ENCODE data around the gene FNIP1. TPM values are rescaled to one million over a fixed set of nuclear protein-coding genes. Genes with fewer than 3 reads are reported as not detected.

Gene FNIP1
- total and polyA plus RNA-seq, 2 donors (not counting 1 experiment from before 2014, with no cell fraction given), result 10.3 to 52.8 TPM

DNA sequence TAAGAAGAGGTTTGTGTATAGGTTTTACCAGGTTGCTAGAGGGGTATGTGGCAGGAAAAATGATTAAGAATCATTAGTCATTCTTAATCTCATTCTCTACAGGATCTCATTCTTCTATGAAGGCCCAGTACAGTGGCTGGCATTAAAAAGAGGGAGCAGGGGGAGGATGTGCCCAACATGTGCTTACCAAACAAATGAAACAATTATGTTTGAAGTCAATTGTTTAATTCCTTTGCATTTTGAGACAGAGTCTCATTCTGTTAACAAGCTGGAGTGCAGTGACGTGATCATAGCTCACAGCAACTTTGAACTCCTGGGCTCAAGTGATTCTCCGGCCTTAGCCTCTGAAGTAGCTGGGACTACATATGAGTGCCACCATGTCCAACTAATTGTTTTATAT is 23.0 kb downstream of the FNIP1 start:
- TF ChIP-seq, protein P1, sequence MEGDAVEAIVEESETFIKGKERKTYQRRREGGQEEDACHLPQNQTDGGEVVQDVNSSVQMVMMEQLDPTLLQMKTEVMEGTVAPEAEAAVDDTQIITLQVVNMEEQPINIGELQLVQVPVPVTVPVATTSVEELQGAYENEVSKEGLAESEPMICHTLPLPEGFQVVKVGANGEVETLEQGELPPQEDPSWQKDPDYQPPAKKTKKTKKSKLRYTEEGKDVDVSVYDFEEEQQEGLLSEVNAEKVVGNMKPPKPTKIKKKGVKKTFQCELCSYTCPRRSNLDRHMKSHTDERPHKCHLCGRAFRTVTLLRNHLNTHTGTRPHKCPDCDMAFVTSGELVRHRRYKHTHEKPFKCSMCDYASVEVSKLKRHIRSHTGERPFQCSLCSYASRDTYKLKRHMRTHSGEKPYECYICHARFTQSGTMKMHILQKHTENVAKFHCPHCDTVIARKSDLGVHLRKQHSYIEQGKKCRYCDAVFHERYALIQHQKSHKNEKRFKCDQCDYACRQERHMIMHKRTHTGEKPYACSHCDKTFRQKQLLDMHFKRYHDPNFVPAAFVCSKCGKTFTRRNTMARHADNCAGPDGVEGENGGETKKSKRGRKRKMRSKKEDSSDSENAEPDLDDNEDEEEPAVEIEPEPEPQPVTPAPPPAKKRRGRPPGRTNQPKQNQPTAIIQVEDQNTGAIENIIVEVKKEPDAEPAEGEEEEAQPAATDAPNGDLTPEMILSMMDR (IDR thresholded peaks at IDR 0.05), result no peak
- TF ChIP-seq EZH2 (IDR thresholded peaks at IDR 0.05; ENCODE audit: borderline replicate concordance, insufficient read depth, low read depth, low read length, poor library complexity, severe bottlenecking), result no peak
- CTCF ChIA-PET, result interaction anchor here (0.5 kb wide), 1 partner anchor 65 kb away, joined by 4 read pairs; no protein-coding TSS in a partner anchor

DNA sequence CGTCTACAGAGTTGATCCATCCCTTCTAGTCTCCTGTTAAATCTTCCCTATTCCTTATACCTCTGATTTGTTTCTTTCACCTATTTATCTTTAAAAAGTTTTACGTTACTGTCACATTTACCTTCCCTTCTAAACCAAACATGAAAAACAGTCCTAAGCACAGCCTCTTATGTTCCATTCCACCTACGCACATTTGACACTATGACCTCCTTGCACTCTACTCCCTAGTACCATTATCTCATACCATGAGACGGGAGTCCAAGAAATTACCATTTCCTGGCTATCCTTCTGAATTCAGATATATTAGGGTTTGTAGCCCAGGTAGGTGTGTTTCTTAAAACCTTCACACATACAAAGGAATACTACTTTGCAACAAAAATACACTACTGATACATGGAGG is 25.1 kb downstream of the FNIP1 start:
- peaks cover 38% of the 10 kb centered on the region for H4K20me1 ChIP-seq (ENCODE audit: control insufficient read depth, insufficient read depth, low read length, poor library complexity, severe bottlenecking)

More for the DNA sequence above, 23.0 kb downstream of the FNIP1 start:
- no peak overlapping the region for H3K27ac ChIP-seq (ENCODE audit: low read length in 2 of 2)
- WGBS (ENCODE audit: insufficient coverage), result 100% methylated on average over 2 of the region's 2 CpGs
- peaks cover 36% of the 10 kb centered on the region for H3K4me1 Mint-ChIP-seq
- no peaks in the 10 kb centered on the region for H3K27me3 Mint-ChIP-seq
- no peaks in the 10 kb centered on the region for H3K9me3 ChIP-seq (ENCODE audit: control extremely low read depth in 1 of 3, control insufficient read depth in 2 of 3, insufficient read depth in 1 of 3, low read length in 2 of 3)
- H3K4me3 Mint-ChIP-seq, result no peak overlapping the region
- POLR2A ChIA-PET, result no interaction called here
- no peak overlapping the region for H3K9ac ChIP-seq (ENCODE audit: low read length)
- H4K20me1 ChIP-seq (ENCODE audit: control insufficient read depth, insufficient read depth, low read length, poor library complexity, severe bottlenecking), result peaks cover 50% of the 10 kb centered on the region
- DNase-seq, result no peak
- H3K27ac Mint-ChIP-seq, result no peak overlapping the region
- H2AFZ ChIP-seq (ENCODE audit: insufficient read depth, low read depth, low read length, poor library complexity, severe bottlenecking), result no peak overlapping the region
- H3K79me2 ChIP-seq (ENCODE audit: control insufficient read depth, insufficient read depth, low read length), result peaks cover 89% of the 10 kb centered on the region
- no peaks in the 10 kb centered on the region for H3K27me3 ChIP-seq (replicated peaks in 1 of 4; ENCODE audit: control extremely low read depth in 1 of 4, control insufficient read depth in 3 of 4, insufficient read depth in 4 of 4, low read length in 3 of 4)
- H3K4me3 ChIP-seq (ENCODE audit: control extremely low read depth in 1 of 5, extremely low read depth in 1 of 5, insufficient read depth in 1 of 5, low read depth in 2 of 5, low read length in 4 of 5), result no peak overlapping the region
- H3K4me1 ChIP-seq (ENCODE audit: control insufficient read depth in 2 of 2, insufficient read depth in 2 of 2, low read length in 2 of 2), result peaks cover 15 to 31% of the 10 kb centered on the region in 2 donors
- intact Hi-C loops (cut with micrococcal nuclease), result loop anchor here (5.0 kb wide), 1 partner anchor 37 kb away; no protein-coding TSS in a partner anchor
- no peaks in the 10 kb centered on the region for H3K9me3 Mint-ChIP-seq (ENCODE audit: insufficient read depth)
- no peaks in the 10 kb centered on the region for H3K36me3 ChIP-seq (replicated peaks in 1 of 2; ENCODE audit: control extremely low read depth in 1 of 2, control insufficient read depth in 1 of 2, extremely low read depth in 1 of 2, insufficient read depth in 2 of 2, low read length in 1 of 2)
- no peak for ATAC-seq (ENCODE audit: low read depth)
- H3K4me2 ChIP-seq (replicated peaks; ENCODE audit: low read depth, low read length, poor library complexity, severe bottlenecking), result no peak overlapping the region

More for the DNA sequence above, 25.1 kb downstream of the FNIP1 start:
- Mint-ChIP-seq H3K27ac (no peak overlapping the region), H3K27me3 (no peaks in the 10 kb centered on the region), H3K4me1 (peaks cover 32% of the 10 kb centered on the region), H3K4me3 (no peak overlapping the region), H3K9me3 (ENCODE audit: insufficient read depth) (no peaks in the 10 kb centered on the region)
- no peak overlapping the region for H3K9ac ChIP-seq (ENCODE audit: low read length)
- 90% methylated on average over 3 of the region's 4 CpGs for WGBS (ENCODE audit: insufficient coverage)
- no peaks in the 10 kb centered on the region for H3K27me3 ChIP-seq (replicated peaks in 1 of 4; ENCODE audit: control extremely low read depth in 1 of 4, control insufficient read depth in 3 of 4, insufficient read depth in 4 of 4, low read length in 3 of 4)
- no peak overlapping the region for H3K27ac ChIP-seq (ENCODE audit: low read length in 2 of 2)
- H3K79me2 ChIP-seq (ENCODE audit: control insufficient read depth, insufficient read depth, low read length), result peaks cover 94% of the 10 kb centered on the region
- peaks cover 0 to 2% of the 10 kb centered on the region in 2 experiments for H3K36me3 ChIP-seq (replicated peaks in 1 of 2; ENCODE audit: control extremely low read depth in 1 of 2, control insufficient read depth in 1 of 2, extremely low read depth in 1 of 2, insufficient read depth in 2 of 2, low read length in 1 of 2)
- H3K4me2 ChIP-seq (replicated peaks; ENCODE audit: low read depth, low read length, poor library complexity, severe bottlenecking), result peak overlapping the region; percentile 7
- no peak overlapping the region for H3K4me3 ChIP-seq (ENCODE audit: control extremely low read depth in 1 of 5, extremely low read depth in 1 of 5, insufficient read depth in 1 of 5, low read depth in 2 of 5, low read length in 4 of 5)
- no peak overlapping the region for H2AFZ ChIP-seq (ENCODE audit: insufficient read depth, low read depth, low read length, poor library complexity, severe bottlenecking)
- ATAC-seq (ENCODE audit: low read depth), result no peak
- POLR2A ChIA-PET, result no interaction called here
- no peak for DNase-seq
- CTCF ChIA-PET, result no interaction called here
- H3K4me1 ChIP-seq (ENCODE audit: control insufficient read depth in 2 of 2, insufficient read depth in 2 of 2, low read length in 2 of 2), result peaks cover 15 to 31% of the 10 kb centered on the region in 2 donors
- H3K9me3 ChIP-seq (ENCODE audit: control extremely low read depth in 1 of 3, control insufficient read depth in 2 of 3, insufficient read depth in 1 of 3, low read length in 2 of 3), result no peaks in the 10 kb centered on the region
- intact Hi-C loops (cut with micrococcal nuclease), result loop anchor here (5.0 kb wide), 1 partner anchor 34 kb away; no protein-coding TSS in a partner anchor
- TF ChIP-seq, protein P1 (IDR thresholded peaks at IDR 0.05), result no peak
- TF ChIP-seq EZH2 (IDR thresholded peaks at IDR 0.05; ENCODE audit: borderline replicate concordance, insufficient read depth, low read depth, low read length, poor library complexity, severe bottlenecking), result no peak
